ENCODE measurements around the gene ST3GAL6.

ST3GAL6 gene

DNA sequence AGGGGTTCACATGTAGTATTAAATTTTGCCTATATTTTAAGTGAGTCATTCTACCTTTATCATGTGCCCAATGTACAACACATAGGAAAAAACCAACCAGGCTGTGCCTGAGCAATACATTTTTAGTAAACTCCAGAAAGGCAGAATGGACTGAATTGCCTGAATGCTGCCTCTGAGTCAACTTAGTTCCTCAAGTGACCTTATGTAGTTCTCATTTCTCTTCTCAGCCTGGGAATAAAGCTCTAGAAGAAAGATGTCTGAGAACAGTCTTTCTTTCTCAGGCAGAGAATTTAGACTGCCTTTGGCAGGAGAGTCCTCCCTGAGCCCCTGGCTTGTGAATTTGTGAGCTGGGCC lies 13.0 kb downstream of the ST3GAL6 start:
- H3K9me3 Mint-ChIP-seq = no peaks in the 10 kb centered on the region
- no peak for DNase-seq
- no peaks in the 10 kb centered on the region for H3K4me1 Mint-ChIP-seq
- CTCF ChIA-PET = no interaction called here
- no peak overlapping the region for H3K4me3 Mint-ChIP-seq
- H3K27me3 Mint-ChIP-seq = peaks cover 18% of the 10 kb centered on the region
- H3K27ac Mint-ChIP-seq = no peak overlapping the region
- no peaks in the 10 kb centered on the region for H3K36me3 Mint-ChIP-seq

GRCh38 chr3:98777286-98777685 lies 14.1 kb downstream of the ST3GAL6 start:
- DNase-seq = no peak
- CTCF ChIA-PET = no interaction called here
- no peaks in the 10 kb centered on the region for H3K9me3 Mint-ChIP-seq
- H3K36me3 Mint-ChIP-seq = no peaks in the 10 kb centered on the region
- H3K27me3 Mint-ChIP-seq = peaks cover 18% of the 10 kb centered on the region
- H3K4me3 Mint-ChIP-seq = no peak overlapping the region
- no peak overlapping the region for H3K27ac Mint-ChIP-seq
- H3K4me1 Mint-ChIP-seq = no peaks in the 10 kb centered on the region

- no peak for DNase-seq
- no peaks in the 10 kb centered on the region for H3K9me3 Mint-ChIP-seq
- H3K4me3 Mint-ChIP-seq = no peak overlapping the region
- H3K27ac Mint-ChIP-seq = no peak overlapping the region
- H3K36me3 Mint-ChIP-seq = no peaks in the 10 kb centered on the region
- CTCF ChIA-PET = no interaction called here
- peaks cover 18% of the 10 kb centered on the region for H3K27me3 Mint-ChIP-seq
- H3K4me1 Mint-ChIP-seq = no peaks in the 10 kb centered on the region
Measured at GRCh38 chr3:98777801-98778220, 14.7 kb downstream of the ST3GAL6 start.

DNA sequence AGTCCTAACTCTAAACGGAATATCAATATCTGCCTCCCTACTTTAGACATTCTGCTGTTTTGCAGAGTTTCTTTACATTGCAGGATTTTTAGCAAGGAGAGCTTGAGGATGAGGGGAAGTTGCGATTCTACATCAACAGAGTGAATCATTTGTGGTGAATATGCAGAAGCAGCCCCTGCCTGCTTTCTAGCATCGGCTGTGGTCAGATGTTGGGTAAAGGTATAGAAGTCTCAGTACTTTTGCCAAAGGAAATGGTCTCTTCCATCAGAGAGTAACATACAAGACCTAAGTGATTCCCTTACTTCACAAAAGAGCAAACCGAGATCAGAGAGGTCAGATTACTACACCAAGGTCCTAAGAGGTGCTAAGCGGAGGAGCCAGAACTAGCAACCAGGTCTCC lies 15.2 kb downstream of the ST3GAL6 start:
- Mint-ChIP-seq H3K36me3 (no peaks in the 10 kb centered on the region), H3K27ac (no peak overlapping the region), H3K4me1 (no peaks in the 10 kb centered on the region), H3K27me3 (peaks cover 18% of the 10 kb centered on the region), H3K9me3 (no peaks in the 10 kb centered on the region), H3K4me3 (no peak overlapping the region)
- CTCF ChIA-PET = no interaction called here
- no peak for DNase-seq

DNA sequence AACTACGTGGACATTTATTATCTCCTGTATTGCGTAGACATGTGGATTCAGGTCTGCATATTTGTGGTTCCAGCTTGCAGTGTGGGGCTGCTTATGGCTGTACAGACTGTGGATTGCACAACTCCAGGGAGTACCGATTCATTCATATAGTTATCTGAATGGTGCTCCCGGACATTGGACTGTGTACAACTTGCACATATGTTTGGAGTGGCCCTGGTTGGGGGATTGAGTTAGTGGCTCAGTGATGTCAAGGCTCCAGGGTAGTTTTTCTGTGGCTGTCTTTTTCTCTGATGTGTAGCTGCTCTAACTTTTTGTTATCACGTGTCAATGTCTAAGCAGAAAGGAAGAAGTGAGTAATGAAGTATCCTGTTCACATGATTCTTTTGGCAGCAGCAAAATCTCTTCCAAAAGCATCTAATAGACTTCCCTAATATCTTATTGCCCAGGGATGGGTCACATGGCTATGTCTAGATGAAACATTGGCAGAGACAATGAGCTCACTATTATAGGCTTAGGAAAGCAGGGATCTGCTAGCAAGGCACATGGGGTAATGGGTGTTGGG lies 15.8 kb downstream of the ST3GAL6 start:
- CTCF ChIA-PET = no interaction called here
- DNase-seq = no peak
- Mint-ChIP-seq H3K4me1 (no peaks in the 10 kb centered on the region), H3K27ac (no peak overlapping the region), H3K9me3 (no peaks in the 10 kb centered on the region), H3K27me3 (peaks cover 18% of the 10 kb centered on the region), H3K4me3 (no peak overlapping the region), H3K36me3 (no peaks in the 10 kb centered on the region)

DNA sequence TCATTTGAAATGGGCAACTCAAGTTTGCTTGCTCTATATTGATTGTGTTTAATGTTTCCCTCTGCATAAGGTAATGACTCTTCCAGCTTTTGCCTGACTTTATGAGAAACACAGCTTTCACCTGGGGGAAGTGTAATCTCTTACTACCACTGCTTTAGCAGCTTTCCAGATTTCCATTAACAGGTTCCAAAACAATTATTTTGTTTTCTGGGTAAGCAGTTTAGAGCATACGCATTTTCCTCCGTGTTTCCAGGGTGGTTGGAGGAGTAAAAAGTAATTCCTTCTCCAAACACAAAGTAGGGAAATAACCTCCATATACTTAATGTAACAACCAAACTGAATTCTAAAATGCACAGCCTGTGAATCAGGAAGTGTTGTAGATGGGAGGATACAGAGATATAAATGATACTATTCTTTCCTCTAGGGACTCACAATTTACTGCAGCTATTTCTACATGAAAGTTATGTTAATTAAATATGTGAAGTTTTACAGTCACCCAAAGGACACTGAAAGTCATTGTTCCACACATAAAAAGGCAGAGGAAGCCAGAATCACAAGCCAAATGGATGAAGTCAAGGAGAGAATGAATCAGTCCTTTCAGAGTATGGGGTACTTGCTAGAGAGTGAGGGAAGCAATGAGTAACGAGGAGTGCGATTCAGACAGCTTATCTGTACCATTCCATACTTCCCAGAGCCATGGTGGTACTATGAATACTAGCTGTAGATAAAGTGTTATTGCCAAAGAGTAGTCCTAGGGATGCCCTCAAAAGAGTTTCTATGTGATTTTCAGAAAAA lies 16.6 kb downstream of the ST3GAL6 start:
- DNase-seq = no peak
- Mint-ChIP-seq H3K27ac (no peak overlapping the region), H3K36me3 (no peaks in the 10 kb centered on the region), H3K27me3 (peaks cover 18% of the 10 kb centered on the region), H3K9me3 (no peaks in the 10 kb centered on the region), H3K4me3 (no peak overlapping the region), H3K4me1 (no peaks in the 10 kb centered on the region)
- CTCF ChIA-PET = no interaction called here

DNA sequence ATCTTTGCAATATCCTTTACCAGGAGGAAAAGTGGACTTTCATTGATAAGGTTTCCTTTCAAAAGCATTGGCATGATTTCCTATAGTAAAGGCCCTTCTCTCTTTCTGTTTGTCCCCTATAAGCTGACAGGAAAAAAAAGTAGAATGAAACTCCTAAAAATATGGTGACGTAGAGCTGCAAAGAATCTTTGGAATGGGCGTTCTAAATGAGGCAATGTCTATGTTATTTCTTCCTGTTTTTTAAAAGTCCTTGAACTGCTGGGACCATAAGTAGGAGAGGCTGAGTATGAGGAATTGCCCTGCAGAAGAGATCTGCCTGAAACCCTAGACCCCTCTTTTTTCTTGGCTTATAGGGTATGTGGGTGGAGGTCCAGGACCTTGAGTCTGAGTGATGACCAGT lies 17.2 kb downstream of the ST3GAL6 start:
- no peak overlapping the region for H3K4me3 Mint-ChIP-seq
- H3K36me3 Mint-ChIP-seq = no peaks in the 10 kb centered on the region
- DNase-seq = no peak
- H3K9me3 Mint-ChIP-seq = no peaks in the 10 kb centered on the region
- CTCF ChIA-PET = no interaction called here
- no peak overlapping the region for H3K27ac Mint-ChIP-seq
- H3K4me1 Mint-ChIP-seq = no peaks in the 10 kb centered on the region
- peaks cover 16% of the 10 kb centered on the region for H3K27me3 Mint-ChIP-seq

DNA sequence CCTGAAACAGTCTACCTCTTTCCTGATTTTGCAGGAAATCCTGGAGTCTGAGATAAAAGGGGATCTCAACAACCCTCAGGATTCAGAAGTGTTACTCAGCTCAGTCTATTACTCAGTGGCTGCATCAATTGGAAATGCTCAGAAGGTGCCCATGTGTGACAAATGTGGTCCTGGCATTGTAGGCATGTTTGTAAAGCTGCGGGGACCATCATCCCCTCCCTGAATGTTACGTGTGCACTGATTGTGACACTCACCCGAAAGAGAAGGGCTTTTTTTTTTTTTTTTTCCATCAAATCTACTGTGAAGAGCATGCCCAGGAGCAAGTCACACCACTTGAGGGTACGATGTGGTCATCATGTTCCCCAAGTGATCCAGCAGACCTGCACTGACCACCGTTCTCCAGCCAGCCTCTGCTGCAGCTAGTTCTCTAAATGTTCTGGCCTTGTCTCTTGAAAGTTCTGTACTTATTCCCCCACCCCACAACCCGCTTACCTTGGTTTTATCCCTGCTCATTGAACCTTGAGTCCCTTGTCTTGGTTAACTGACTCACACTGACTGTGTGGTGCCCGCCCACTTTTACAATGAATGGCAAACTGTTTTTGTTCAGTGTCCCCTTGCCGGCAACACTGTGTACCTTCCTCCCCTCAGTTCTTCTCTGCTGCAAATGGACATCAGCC lies 19.8 kb downstream of the ST3GAL6 start:
- Mint-ChIP-seq H3K27ac (no peak overlapping the region), H3K4me3 (no peak overlapping the region), H3K27me3 (peaks cover 13% of the 10 kb centered on the region), H3K9me3 (no peaks in the 10 kb centered on the region), H3K4me1 (no peaks in the 10 kb centered on the region), H3K36me3 (no peaks in the 10 kb centered on the region)
- CTCF ChIA-PET = no interaction called here
- DNase-seq = no peak

GRCh38 chr3:98784042-98784441 lies 20.9 kb downstream of the ST3GAL6 start:
- Mint-ChIP-seq H3K36me3 (no peaks in the 10 kb centered on the region), H3K4me3 (no peak overlapping the region), H3K9me3 (no peaks in the 10 kb centered on the region), H3K27ac (no peak overlapping the region), H3K4me1 (no peaks in the 10 kb centered on the region), H3K27me3 (peaks cover 17% of the 10 kb centered on the region)
- DNase-seq = no peak
- CTCF ChIA-PET = no interaction called here

DNA sequence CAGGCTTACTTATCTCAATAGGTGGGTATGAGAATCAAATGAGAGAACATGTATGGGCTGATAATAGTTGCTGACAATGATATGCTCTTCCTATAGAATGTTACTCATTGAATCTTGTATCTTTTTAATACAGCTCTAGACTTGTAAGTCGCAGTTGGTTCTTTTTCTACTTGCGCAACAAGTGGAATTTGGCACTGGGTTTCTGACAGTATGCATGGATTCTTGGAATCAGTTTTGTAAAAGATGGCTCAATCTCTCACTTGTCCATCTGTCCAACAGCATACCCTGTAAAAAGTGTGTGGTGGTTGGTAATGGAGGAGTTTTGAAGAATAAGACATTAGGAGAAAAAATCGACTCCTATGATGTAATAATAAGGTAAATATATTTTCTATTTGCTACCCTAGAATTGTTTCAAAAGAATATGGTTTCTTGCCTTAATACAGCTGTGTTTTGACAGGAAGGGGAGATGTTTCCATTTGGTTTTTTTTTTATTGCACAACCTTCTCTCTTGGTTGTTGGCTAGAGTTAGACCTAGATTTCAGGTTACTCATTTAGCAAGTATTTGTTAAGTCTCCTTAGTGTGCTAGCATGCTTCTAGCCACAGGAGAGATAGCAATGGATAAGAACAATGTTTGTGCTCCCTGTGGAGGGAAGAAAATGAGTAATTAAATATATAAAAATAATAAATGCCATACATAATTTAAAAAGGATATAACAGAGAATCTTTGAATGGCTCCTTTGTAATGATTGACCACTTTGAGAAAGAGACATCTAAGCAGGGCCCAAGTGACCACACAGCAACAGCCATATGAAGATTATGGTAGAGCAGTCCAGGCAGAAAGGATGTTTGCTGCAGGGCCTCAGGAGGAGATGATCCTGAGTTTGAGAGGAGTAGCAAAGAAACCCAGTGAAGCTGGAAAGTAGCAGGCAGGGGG lies 21.8 kb downstream of the ST3GAL6 start:
- H3K9me3 Mint-ChIP-seq = no peaks in the 10 kb centered on the region
- H3K27ac Mint-ChIP-seq = no peak overlapping the region
- no peak overlapping the region for H3K4me3 Mint-ChIP-seq
- CTCF ChIA-PET = no interaction called here
- H3K4me1 Mint-ChIP-seq = no peaks in the 10 kb centered on the region
- H3K36me3 Mint-ChIP-seq = no peaks in the 10 kb centered on the region
- no peak for DNase-seq
- peaks cover 17% of the 10 kb centered on the region for H3K27me3 Mint-ChIP-seq

- Mint-ChIP-seq H3K4me3 (no peak overlapping the region), H3K27me3 (peaks cover 17% of the 10 kb centered on the region), H3K4me1 (no peaks in the 10 kb centered on the region), H3K27ac (no peak overlapping the region), H3K9me3 (no peaks in the 10 kb centered on the region), H3K36me3 (no peaks in the 10 kb centered on the region)
- DNase-seq = no peak
- CTCF ChIA-PET = no interaction called here
Measured at GRCh38 chr3:98786364-98787006, 23.3 kb downstream of the ST3GAL6 start.

GRCh38 chr3:98787181-98787580 lies 24.0 kb downstream of the ST3GAL6 start:
- Mint-ChIP-seq H3K9me3 (no peaks in the 10 kb centered on the region), H3K36me3 (no peaks in the 10 kb centered on the region), H3K27ac (no peak overlapping the region), H3K4me1 (no peaks in the 10 kb centered on the region), H3K4me3 (no peak overlapping the region), H3K27me3 (peaks cover 17% of the 10 kb centered on the region)
- no peak for DNase-seq
- CTCF ChIA-PET = no interaction called here

DNA sequence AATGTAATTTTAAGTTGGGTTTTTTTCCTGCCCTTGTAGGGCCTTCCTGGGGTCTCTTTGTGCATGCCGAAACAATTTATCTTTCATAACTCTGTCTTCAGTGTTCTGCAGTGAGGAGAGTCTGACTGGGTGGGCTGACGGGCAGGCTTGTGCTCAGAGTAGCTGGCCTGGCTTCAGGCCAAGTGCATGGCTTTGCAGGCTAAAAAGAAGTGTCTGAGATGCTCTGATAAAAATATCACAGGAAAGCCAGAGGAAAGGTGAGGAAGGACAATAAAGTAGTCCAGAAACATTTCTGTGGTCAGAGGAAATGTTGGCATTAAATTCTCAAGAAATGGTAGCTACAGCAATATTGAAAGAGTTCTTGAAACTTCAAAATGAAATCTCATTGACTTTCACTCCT lies 25.5 kb downstream of the ST3GAL6 start:
- Mint-ChIP-seq H3K9me3 (no peaks in the 10 kb centered on the region), H3K27me3 (peaks cover 17% of the 10 kb centered on the region), H3K4me3 (no peak overlapping the region), H3K36me3 (no peaks in the 10 kb centered on the region), H3K4me1 (no peaks in the 10 kb centered on the region), H3K27ac (no peak overlapping the region)
- no peak for DNase-seq
- CTCF ChIA-PET = no interaction called here
